SK-N-SH treated with all-trans-retinoic acid at 6 μM for 48 hours (cell line): ENCODE results near the gene NBEA.

Experiments
- CSDC2 ChIP-seq: fragments of 250-450 bp; sonication (Bioruptor Pico); IDR thresholded peaks from 2 replicates; pipeline ENCODE4 v1.5.0; 2020; ENCODE audit warnings: mild to moderate bottlenecking, moderate library complexity
- ESRRG ChIP-seq: fragments of 250-450 bp; sonication (Bioruptor Pico); IDR thresholded peaks from 2 replicates; pipeline ENCODE4 v1.6.1; 2021; ENCODE audit warnings: mild to moderate bottlenecking
- ISL1 ChIP-seq: fragments of 250-450 bp; sonication (Bioruptor Pico); IDR thresholded peaks from 2 replicates; pipeline ENCODE4 v2.1.2; 2022; ENCODE audit warnings: mild to moderate bottlenecking, moderate library complexity
- PATZ1 ChIP-seq: fragments of 250-450 bp; sonication (Bioruptor Pico); IDR thresholded peaks from 2 replicates; pipeline ENCODE4 v1.8.0; 2020; ENCODE audit warnings: mild to moderate bottlenecking, moderate library complexity, borderline replicate concordance
- RARB ChIP-seq: fragments of 250-450 bp; sonication (Bioruptor Pico); IDR thresholded peaks from 2 replicates; pipeline ENCODE4 v1.8.0; 2021; ENCODE audit warnings: mild to moderate bottlenecking, moderate library complexity
- SNAI2 ChIP-seq: fragments of 250-450 bp; sonication (Bioruptor Pico); IDR thresholded peaks from 2 replicates; pipeline ENCODE4 v1.5.0; 2020; ENCODE audit warnings: mild to moderate bottlenecking, moderate library complexity
- ZNF8 ChIP-seq: fragments of 450-650 bp; formaldehyde crosslinking; IDR thresholded peaks from 2 replicates; pipeline ENCODE4 v1.5.0; 2020; ENCODE audit warnings: mild to moderate bottlenecking, moderate library complexity

DNA sequence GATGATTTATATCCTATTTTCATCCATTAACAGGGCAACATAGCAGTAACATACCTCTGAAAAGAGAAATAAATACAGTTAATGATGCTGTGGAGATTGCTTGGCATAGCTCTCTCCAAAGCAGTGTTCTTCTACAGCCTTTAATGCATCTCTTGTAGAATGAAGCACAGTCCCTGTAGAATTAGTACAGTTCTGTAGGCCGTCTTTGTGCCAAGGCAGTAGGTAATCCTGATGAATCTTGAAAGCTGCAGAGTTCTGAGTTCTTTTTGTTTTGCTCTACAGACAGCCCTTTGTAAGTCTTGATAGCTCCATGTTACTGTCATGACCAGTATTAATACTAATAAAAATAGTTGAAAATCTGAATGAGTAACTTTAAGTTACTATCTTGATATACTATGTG lies 350.3 kb downstream of the NBEA start:
- TF ChIP-seq ZNF8 (CRISPR knock-in tag) (no peak), ESRRG (no peak), CSDC2 (CRISPR knock-in tag) (no peak), SNAI2 (CRISPR knock-in tag) (no peak), ISL1 (CRISPR knock-in tag) (no peak), PATZ1 (CRISPR knock-in tag) (no peak), RARB (CRISPR knock-in tag) (no peak)
